ENCODE measurements around the gene GP5.

GRCh38 chr3:194390835-194391234 lies 8.2 kb downstream of the GP5 start:
- TF ChIP-seq OVOL2 (CRISPR knock-in tag; IDR thresholded peaks at IDR 0.05; ENCODE audit: borderline replicate concordance) = no peak
- TF ChIP-seq CTCF (IDR thresholded peaks at IDR 0.05) = no peak
- TF ChIP-seq TEAD4 (CRISPR knock-in tag; IDR thresholded peaks at IDR 0.05) = no peak
- TF ChIP-seq ATF3 (CRISPR knock-in tag; conservative IDR thresholded peaks at IDR 0.05) = no peak
- TF ChIP-seq, protein P1, sequence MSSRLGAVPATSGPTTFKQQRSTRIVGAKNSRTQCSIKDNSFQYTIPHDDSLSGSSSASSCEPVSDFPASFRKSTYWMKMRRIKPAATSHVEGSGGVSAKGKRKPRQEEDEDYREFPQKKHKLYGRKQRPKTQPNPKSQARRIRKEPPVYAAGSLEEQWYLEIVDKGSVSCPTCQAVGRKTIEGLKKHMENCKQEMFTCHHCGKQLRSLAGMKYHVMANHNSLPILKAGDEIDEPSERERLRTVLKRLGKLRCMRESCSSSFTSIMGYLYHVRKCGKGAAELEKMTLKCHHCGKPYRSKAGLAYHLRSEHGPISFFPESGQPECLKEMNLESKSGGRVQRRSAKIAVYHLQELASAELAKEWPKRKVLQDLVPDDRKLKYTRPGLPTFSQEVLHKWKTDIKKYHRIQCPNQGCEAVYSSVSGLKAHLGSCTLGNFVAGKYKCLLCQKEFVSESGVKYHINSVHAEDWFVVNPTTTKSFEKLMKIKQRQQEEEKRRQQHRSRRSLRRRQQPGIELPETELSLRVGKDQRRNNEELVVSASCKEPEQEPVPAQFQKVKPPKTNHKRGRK (CRISPR knock-in tag; IDR thresholded peaks at IDR 0.05; ENCODE audit: borderline replicate concordance) = no peak
- no peak for TF ChIP-seq MLX (CRISPR knock-in tag; IDR thresholded peaks at IDR 0.05)

Data from WTC11 (cell line).